HepG2 (cell line): ENCODE measurements around the gene PTPRD. TPM values are rescaled to one million over a fixed set of nuclear protein-coding genes. Genes with fewer than 3 reads are reported as not detected.

Experiments used
- ATAC-seq: fragments of 200-7000 bp; cut with Tn5 transposase; 3 replicates; pipeline ENCODE4 v1.9.1; 2020; ENCODE audit warnings: mild to moderate bottlenecking, moderate library complexity
- BruUV-seq: library from RNA; stranded (reverse); fragments of 400-500 nt; replicated peaks from 2 replicates; lab custom pipeline; 2021; lab: Mats Ljungman, UMichigan
- CTCF ChIA-PET: fragments of 300-600 bp; formaldehyde crosslinking; extraction: SDS; loops from one replicate; lab custom pipeline; 2021; ENCODE audit warnings: low total read pairs, inconsistent platforms, low intra/inter-chr PET ratio; lab: Yijun Ruan, JAX
- POLR2A ChIA-PET: fragments of 350-600 bp; sonication (Branson Sonifier 250); formaldehyde crosslinking; loops from one replicate; lab custom pipeline; 2020; ENCODE audit warnings: antibody characterized with exemption, inconsistent platforms; lab: Yijun Ruan, JAX
- DNase-seq: peaks from one replicate; pipeline ENCODE4 v3.0.0-alpha.2; 2015; ENCODE audit warnings: low spot score
- FAIRE-seq: peaks from 3 replicates; lab custom pipeline; 2011; peaks lifted over from hg19 to GRCh38; lab: Jason Lieb, UNC
- H2AFZ ChIP-seq: one replicate; pipeline ENCODE4 v1.6.1; 2011; ENCODE audit warnings: low read length, inconsistent platforms
- H3K27ac ChIP-seq: fragments of 300-600 bp; 3 replicates; pipeline ENCODE4 v1.8.0; 2011; ENCODE audit warnings: mixed run types, mild to moderate bottlenecking, mixed read lengths, low read length, inconsistent platforms; ENCODE audit not compliant: insufficient read depth; ENCODE audit errors: extremely low read length
- H3K27me3 ChIP-seq, 2 experiments: fragments of 200-600 bp in 1 of 2; 2 replicates in 1 of 2; 3 replicates in 1 of 2; pipeline versions ENCODE4 v1.6.0 to v1.8.0; 2011; ENCODE audit warnings: low read length in 2 of 2, mild to moderate bottlenecking in 2 of 2, moderate library complexity in 2 of 2, inconsistent platforms in 1 of 2; ENCODE audit not compliant: insufficient read depth in 2 of 2, control insufficient read depth in 1 of 2
- H3K36me3 ChIP-seq, 2 experiments: fragments of 200-600 bp in 1 of 2; replicated peaks in 1 of 2; 2 replicates in 1 of 2; 3 replicates in 1 of 2; pipeline versions ENCODE4 v1.5.1 to v1.8.0; 2011; ENCODE audit warnings: low read length in 2 of 2, inconsistent platforms in 1 of 2; ENCODE audit not compliant: insufficient read depth in 2 of 2, control insufficient read depth in 1 of 2
- H3K4me1 ChIP-seq: 2 replicates; pipeline ENCODE4 v1.5.1; 2012; ENCODE audit warnings: low read length, inconsistent platforms; ENCODE audit not compliant: insufficient read depth
- H3K4me2 ChIP-seq: 2 replicates; pipeline ENCODE4 v1.6.0; 2011; ENCODE audit warnings: low read depth, low read length, inconsistent platforms
- H3K4me3 ChIP-seq, 3 experiments: fragments of 200-600 bp in 1 of 3; sonication (generic), shearing (Covaris generic) in 1 of 3; replicated peaks in 1 of 3; 2 replicates each; pipeline ENCODE4 v1.5.1; 2011 to 2016; ENCODE audit warnings: low read length in 3 of 3, inconsistent platforms in 2 of 3, low read depth in 2 of 3, mild to moderate bottlenecking in 2 of 3, control low read depth in 1 of 3, mixed read lengths in 1 of 3; ENCODE audit not compliant: insufficient read depth in 1 of 3
- H3K79me2 ChIP-seq: one replicate; pipeline ENCODE4 v1.6.1; 2011; ENCODE audit warnings: low read length, inconsistent platforms; ENCODE audit not compliant: insufficient read depth
- H3K9ac ChIP-seq: 2 replicates; pipeline ENCODE4 v1.6.0; 2011; ENCODE audit warnings: mild to moderate bottlenecking, low read depth, low read length, inconsistent platforms; ENCODE audit not compliant: insufficient read depth
- H3K9me3 ChIP-seq: 2 replicates; pipeline ENCODE4 v1.5.1; 2012; ENCODE audit warnings: mild to moderate bottlenecking, low read length
- H4K20me1 ChIP-seq: 2 replicates; pipeline ENCODE4 v1.6.0; 2011; ENCODE audit warnings: inconsistent platforms, mild to moderate bottlenecking, low read length, moderate library complexity; ENCODE audit not compliant: insufficient read depth
- BCL6 ChIP-seq: IDR thresholded peaks from 2 replicates; pipeline ENCODE4 v1.6.1; 2016; ENCODE audit warnings: missing genetic modification reagents, missing compliant biosample characterization
- CCAR2 ChIP-seq: fragments of 200-400 bp; formaldehyde crosslinking; optimal IDR thresholded peaks from 2 replicates; pipeline ENCODE3; 2018; ENCODE audit warnings: low read depth, mild to moderate bottlenecking, low read length, moderate library complexity
- DR1 ChIP-seq: sonication (generic); formaldehyde crosslinking; IDR thresholded peaks from 2 replicates; pipeline ENCODE4 v1.8.0; 2021; ENCODE audit warnings: mild to moderate bottlenecking, missing genetic modification reagents, inconsistent platforms
- MTF2 ChIP-seq: sonication (generic); formaldehyde crosslinking; IDR thresholded peaks from 2 replicates; pipeline ENCODE4 v1.5.0; 2020; ENCODE audit warnings: missing genetic modification reagents, borderline replicate concordance
- PAF1 ChIP-seq: IDR thresholded peaks from 2 replicates; pipeline ENCODE4 v1.6.1; 2016; ENCODE audit warnings: missing genetic modification reagents, missing compliant biosample characterization
- POLR2AphosphoS5 ChIP-seq: IDR thresholded peaks from 2 replicates; pipeline ENCODE4 v1.6.1; 2012; ENCODE audit warnings: low read depth, low read length
- STAT5B ChIP-seq: sonication (generic); formaldehyde crosslinking; IDR thresholded peaks from 2 replicates; pipeline ENCODE4 v1.4.0; 2020; ENCODE audit warnings: missing genetic modification reagents
- ZNF30 ChIP-seq: sonication (generic); formaldehyde crosslinking; IDR thresholded peaks from 2 replicates; pipeline ENCODE4 v1.5.0; 2020; ENCODE audit warnings: mild to moderate bottlenecking, missing genetic modification reagents
- ZSCAN29 ChIP-seq: sonication (generic); formaldehyde crosslinking; conservative IDR thresholded peaks from 2 replicates; pipeline ENCODE4 v1.4.0; 2020; ENCODE audit warnings: mild to moderate bottlenecking, missing genetic modification reagents
- WGBS: methylation state at CpG from one replicate; pipeline ENCODE4 v1.1.6; 2017; ENCODE audit warnings: low lambda C conversion rate; 5-methylcytosine and 5-hydroxymethylcytosine counted together
- in situ Hi-C: cut with HindIII; loops from 2 replicates; pipeline ENCODE4 v1.10.0; 2017; ENCODE audit warnings: low pct_unique_long_range_greater_than_20kb; ENCODE audit not compliant: extremely low pct_ligation_motif_present
- intact Hi-C: fragments of 100-400 bp; cut with micrococcal nuclease; formaldehyde crosslinking; loops from one replicate; pipeline ENCODE4 v1.10.0; 2022; ENCODE audit not compliant: unreplicated experiment
- polyA plus RNA-seq, 8 experiments: library from polyadenylated mRNA; depleted of rRNA in 3 of 8; stranded (reverse) in 7 of 8; unstranded in 1 of 8; fragments of >200 nt; fragmentation: Illumina TruSeq in 4 of 8; extraction: Trizol in 4 of 8; gene quantifications; 2 replicates each; pipeline versions ENCODE4 v1.2.1 to v1.2.3, GENCODE V29; 2011 to 2016; ENCODE audit warnings: low read depth in 4 of 8, missing spikeins in 1 of 8, mixed read lengths in 1 of 8; ENCODE audit not compliant: insufficient read depth in 1 of 8
- total RNA-seq, 5 experiments: library from RNA; depleted of rRNA; stranded (reverse); fragments of >200 nt; fragmentation: Illumina TruSeq; extraction: Trizol; gene quantifications; 2 replicates each; pipeline ENCODE4 v1.2.3, GENCODE V29; 2016; ENCODE audit warnings: low read depth in 1 of 5
- TF ChIP-seq, protein P1 (sequence below): sonication (generic); formaldehyde crosslinking; IDR thresholded peaks from 2 replicates; pipeline ENCODE4 v1.4.0; 2020; ENCODE audit warnings: mild to moderate bottlenecking, missing genetic modification reagents
- TF ChIP-seq, protein P2 (sequence below): sonication (generic); formaldehyde crosslinking; IDR thresholded peaks from 2 replicates; pipeline ENCODE4 v1.4.0; 2020; ENCODE audit warnings: missing genetic modification reagents, mild to moderate bottlenecking, borderline replicate concordance
- TF ChIP-seq, protein P3 (sequence below): sonication (generic); formaldehyde crosslinking; IDR thresholded peaks from 2 replicates; pipeline ENCODE4 v1.5.0; 2020; ENCODE audit warnings: mild to moderate bottlenecking, missing genetic modification reagents
- TF ChIP-seq, protein P4 (sequence below): sonication (generic); formaldehyde crosslinking; IDR thresholded peaks from 2 replicates; pipeline ENCODE4 v1.8.1; 2023; ENCODE audit warnings: mild to moderate bottlenecking, inconsistent platforms, moderate library complexity, missing genetic modification reagents, borderline replicate concordance

Gene PTPRD
- total and polyA plus RNA-seq, 2 of the 13 experiments (the other 11 are each of a cell fraction or from before 2014, with no cell fraction given) = 0.05 TPM; not detected in 1

DNA sequence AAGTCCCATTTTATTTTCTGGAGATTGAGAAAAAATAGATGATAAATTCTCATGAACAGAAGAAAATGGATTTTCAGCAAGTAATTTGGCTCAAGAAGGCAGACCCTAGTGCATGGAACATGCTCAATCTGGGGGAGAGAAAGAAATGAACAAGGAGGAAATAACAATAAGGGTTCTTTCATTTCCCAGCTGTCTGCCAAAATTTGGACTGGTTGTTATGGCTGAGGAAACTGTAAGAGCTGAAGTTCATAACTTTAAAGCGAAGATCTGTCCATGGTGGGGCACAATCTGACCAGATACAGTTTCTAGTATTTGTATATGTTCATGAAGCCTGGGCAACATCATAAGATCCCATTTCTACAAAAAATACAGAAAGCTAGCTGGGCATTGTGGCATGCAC lies 1426.7 kb downstream of the PTPRD start:
- Histone ChIP-seq H3K36me3 (no peaks in the 10 kb centered on the region), H3K4me2 (no peak overlapping the region), H3K79me2 (no peaks in the 10 kb centered on the region), H3K9me3 (peaks cover 12% of the 10 kb centered on the region; the same call in 1 of the 2 replicates), H4K20me1 (no peaks in the 10 kb centered on the region), H2AFZ (no peak overlapping the region), H3K27ac (no peak overlapping the region), H3K4me1 (no peaks in the 10 kb centered on the region), H3K27me3 (no peaks in the 10 kb centered on the region), H3K9ac (no peak overlapping the region), H3K4me3 (no peak overlapping the region)
- intact Hi-C loops (no loop called here), in situ Hi-C loops (no loop called here)
- TF ChIP-seq CCAR2 (no peak), ZNF30 (CRISPR knock-in tag) (no peak)
- FAIRE-seq (no peak), ATAC-seq (no peak), DNase-seq (no peak)
- WGBS = 0% methylated on average over 1 of the region's 1 CpG
- no TSS peak for BruUV-seq
- CTCF ChIA-PET = no interaction called here
- POLR2A ChIA-PET = no interaction called here

DNA sequence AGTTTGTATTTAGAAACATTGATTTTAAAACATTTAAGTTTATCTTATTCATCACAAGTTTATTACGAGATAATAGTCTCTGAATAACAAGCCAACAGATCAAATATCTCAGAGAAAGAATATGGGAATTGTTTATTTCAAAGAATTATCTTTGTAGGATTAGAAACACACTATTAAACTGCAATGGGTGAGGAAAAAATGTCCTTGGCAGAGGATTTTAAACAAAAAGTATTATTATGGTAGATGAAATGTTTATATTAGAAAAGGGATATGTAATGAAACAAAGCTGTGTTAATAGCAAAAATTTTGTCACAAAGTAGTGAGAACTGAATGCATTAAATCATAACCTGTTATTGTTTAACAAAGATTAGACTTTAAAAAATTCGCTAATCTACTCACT lies 1430.4 kb downstream of the PTPRD start:
- no TSS peak for BruUV-seq
- Histone ChIP-seq H3K27me3 (no peaks in the 10 kb centered on the region), H4K20me1 (no peaks in the 10 kb centered on the region), H2AFZ (no peak overlapping the region), H3K36me3 (no peaks in the 10 kb centered on the region), H3K9ac (no peak overlapping the region), H3K27ac (no peak overlapping the region), H3K79me2 (no peaks in the 10 kb centered on the region), H3K9me3 (peaks cover 6% of the 10 kb centered on the region), H3K4me1 (no peaks in the 10 kb centered on the region), H3K4me2 (no peak overlapping the region), H3K4me3 (no peak overlapping the region)
- FAIRE-seq = no peak
- no peak for ATAC-seq
- no peak for DNase-seq
- WGBS = 0% methylated on average over 2 of the region's 2 CpGs
- intact Hi-C loops (no loop called here), in situ Hi-C loops (no loop called here)
- POLR2A ChIA-PET = no interaction called here
- CTCF ChIA-PET = no interaction called here
- TF ChIP-seq POLR2AphosphoS5 (no peak), BCL6 (CRISPR knock-in tag) (no peak), ZSCAN29 (CRISPR knock-in tag) (no peak), STAT5B (CRISPR knock-in tag) (no peak), DR1 (CRISPR knock-in tag) (no peak), PAF1 (CRISPR knock-in tag) (no peak), MTF2 (CRISPR knock-in tag) (no peak)
- TF ChIP-seq, protein P1, sequence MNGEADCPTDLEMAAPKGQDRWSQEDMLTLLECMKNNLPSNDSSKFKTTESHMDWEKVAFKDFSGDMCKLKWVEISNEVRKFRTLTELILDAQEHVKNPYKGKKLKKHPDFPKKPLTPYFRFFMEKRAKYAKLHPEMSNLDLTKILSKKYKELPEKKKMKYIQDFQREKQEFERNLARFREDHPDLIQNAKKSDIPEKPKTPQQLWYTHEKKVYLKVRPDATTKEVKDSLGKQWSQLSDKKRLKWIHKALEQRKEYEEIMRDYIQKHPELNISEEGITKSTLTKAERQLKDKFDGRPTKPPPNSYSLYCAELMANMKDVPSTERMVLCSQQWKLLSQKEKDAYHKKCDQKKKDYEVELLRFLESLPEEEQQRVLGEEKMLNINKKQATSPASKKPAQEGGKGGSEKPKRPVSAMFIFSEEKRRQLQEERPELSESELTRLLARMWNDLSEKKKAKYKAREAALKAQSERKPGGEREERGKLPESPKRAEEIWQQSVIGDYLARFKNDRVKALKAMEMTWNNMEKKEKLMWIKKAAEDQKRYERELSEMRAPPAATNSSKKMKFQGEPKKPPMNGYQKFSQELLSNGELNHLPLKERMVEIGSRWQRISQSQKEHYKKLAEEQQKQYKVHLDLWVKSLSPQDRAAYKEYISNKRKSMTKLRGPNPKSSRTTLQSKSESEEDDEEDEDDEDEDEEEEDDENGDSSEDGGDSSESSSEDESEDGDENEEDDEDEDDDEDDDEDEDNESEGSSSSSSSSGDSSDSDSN (CRISPR knock-in tag) = no peak
- TF ChIP-seq, protein P2, sequence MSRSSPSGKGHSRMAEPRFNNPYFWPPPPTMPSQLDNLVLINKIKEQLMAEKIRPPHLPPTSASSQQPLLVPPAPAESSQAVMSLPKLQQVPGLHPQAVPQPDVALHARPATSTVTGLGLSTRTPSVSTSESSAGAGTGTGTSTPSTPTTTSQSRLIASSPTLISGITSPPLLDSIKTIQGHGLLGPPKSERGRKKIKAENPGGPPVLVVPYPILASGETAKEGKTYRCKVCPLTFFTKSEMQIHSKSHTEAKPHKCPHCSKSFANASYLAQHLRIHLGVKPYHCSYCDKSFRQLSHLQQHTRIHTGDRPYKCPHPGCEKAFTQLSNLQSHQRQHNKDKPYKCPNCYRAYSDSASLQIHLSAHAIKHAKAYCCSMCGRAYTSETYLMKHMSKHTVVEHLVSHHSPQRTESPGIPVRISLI = no peak
- TF ChIP-seq, protein P3, sequence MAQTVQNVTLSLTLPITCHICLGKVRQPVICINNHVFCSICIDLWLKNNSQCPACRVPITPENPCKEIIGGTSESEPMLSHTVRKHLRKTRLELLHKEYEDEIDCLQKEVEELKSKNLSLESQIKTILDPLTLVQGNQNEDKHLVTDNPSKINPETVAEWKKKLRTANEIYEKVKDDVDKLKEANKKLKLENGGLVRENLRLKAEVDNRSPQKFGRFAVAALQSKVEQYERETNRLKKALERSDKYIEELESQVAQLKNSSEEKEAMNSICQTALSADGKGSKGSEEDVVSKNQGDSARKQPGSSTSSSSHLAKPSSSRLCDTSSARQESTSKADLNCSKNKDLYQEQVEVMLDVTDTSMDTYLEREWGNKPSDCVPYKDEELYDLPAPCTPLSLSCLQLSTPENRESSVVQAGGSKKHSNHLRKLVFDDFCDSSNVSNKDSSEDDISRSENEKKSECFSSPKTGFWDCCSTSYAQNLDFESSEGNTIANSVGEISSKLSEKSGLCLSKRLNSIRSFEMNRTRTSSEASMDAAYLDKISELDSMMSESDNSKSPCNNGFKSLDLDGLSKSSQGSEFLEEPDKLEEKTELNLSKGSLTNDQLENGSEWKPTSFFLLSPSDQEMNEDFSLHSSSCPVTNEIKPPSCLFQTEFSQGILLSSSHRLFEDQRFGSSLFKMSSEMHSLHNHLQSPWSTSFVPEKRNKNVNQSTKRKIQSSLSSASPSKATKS (CRISPR knock-in tag) = no peak
- TF ChIP-seq, protein P4, sequence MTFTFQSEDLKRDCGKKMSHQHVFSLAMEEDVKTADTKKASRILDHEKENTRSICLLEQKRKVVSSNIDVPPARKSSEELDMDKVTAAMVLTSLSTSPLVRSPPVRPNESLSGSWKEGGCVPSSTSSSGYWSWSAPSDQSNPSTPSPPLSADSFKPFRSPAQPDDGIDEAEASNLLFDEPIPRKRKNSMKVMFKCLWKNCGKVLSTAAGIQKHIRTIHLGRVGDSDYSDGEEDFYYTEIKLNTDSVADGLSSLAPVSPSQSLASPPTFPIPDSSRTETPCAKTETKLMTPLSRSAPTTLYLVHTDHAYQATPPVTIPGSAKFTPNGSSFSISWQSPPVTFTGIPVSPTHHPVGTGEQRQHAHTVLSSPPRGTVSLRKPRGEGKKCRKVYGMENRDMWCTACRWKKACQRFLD (CRISPR knock-in tag) = no peak
